Right lobe of liver (tissue), 4 donors: Measurements from ENCODE around the gene DUSP2.

ENCODE experiments used
- POLR2A ChIP-seq: fragments of 450-650 bp; IDR thresholded peaks from one replicate; pipeline ENCODE4 v1.6.1; 2017; ENCODE audit warnings: antibody characterized with exemption, mild to moderate bottlenecking
- TF ChIP-seq, protein P1 (sequence below), 4 donors: fragments of 200-600 bp in 3 of 4; fragments of 450-650 bp in 1 of 4; IDR thresholded peaks; one replicate each; pipeline versions ENCODE4 v1.5.1 to v1.8.0; 2016 to 2022; ENCODE audit warnings: antibody characterized with exemption in 4 of 4, mild to moderate bottlenecking in 2 of 4
- donor health status: DM: no; HTN: no; CAD: no.
- donor health status: DM: no; HTN: no; CAD: no.
- donor health status: DM: no; HTN: yes; CAD: no.

DNA sequence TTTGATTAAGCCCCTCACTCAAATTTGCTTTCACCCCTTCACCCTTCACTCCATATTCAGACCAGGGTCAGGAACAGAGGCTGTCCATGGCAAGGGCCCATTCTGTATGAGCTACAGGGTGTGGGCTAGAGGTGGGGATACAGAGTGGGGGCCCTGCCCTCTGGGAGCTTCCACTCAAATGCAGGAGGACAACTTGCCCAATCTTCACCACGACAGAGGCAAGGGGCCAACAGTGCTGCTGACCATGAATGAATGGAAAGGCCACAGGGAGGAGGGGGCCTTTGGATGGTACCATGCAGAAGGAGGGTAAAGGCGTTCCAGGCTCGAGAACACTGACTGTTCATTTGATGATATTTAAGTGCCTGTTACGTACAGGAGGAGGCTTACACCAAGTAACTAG is 51.7 kb downstream of the DUSP2 start:
- TF ChIP-seq, protein P1, sequence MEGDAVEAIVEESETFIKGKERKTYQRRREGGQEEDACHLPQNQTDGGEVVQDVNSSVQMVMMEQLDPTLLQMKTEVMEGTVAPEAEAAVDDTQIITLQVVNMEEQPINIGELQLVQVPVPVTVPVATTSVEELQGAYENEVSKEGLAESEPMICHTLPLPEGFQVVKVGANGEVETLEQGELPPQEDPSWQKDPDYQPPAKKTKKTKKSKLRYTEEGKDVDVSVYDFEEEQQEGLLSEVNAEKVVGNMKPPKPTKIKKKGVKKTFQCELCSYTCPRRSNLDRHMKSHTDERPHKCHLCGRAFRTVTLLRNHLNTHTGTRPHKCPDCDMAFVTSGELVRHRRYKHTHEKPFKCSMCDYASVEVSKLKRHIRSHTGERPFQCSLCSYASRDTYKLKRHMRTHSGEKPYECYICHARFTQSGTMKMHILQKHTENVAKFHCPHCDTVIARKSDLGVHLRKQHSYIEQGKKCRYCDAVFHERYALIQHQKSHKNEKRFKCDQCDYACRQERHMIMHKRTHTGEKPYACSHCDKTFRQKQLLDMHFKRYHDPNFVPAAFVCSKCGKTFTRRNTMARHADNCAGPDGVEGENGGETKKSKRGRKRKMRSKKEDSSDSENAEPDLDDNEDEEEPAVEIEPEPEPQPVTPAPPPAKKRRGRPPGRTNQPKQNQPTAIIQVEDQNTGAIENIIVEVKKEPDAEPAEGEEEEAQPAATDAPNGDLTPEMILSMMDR (IDR thresholded peaks at IDR 0.05) = no peak
- no peak for TF ChIP-seq POLR2A
